NCI-H2227 (cell line): ENCODE results near the gene ZNF775.
A peak's percentile ranks its signal among the peaks of the same experiment; 100 is the strongest.

Source experiments
- DNase-seq: peaks from one replicate; lab custom pipeline; 2025; ENCODE audit not compliant: unreplicated experiment; lab: John Stamatoyannopoulos, UW

Gene ZNF775

DNA sequence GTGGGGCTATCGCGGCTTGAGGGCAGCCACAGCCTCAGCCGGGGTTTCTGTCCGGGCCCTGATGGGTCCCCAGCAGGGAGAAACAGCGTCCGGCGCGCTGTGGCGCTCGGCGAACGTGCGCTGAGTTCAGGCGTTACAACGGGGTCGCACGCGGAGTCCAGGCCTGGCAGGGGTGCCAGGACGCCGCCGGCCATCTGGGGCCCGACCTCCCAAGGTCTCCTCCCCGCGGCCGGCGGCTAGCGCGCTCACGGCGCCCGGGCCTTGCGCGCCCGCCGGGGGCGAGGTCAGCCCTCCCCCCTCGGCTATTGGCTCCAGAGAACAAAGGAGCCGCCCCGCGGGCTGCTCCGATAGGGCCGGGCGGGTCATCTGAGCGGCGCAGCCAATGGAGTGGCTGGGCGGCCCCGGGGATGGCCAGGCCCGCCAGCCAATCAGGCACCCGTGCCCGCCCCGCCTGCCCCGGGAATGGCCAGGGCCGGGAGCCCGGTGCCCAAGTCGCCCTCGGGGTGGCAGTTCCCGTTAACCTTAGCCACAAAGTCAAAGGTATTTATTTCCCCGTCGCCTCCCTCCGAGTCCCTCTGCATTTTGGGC lies at the start of gene ZNF775:
TSS of gene ZNF775 (plus strand) at position 478 of the 588 bp plus-strand sequence. CDS start 9,141 bp downstream, outside the sequence.
- peak; percentile 98 for DNase-seq

DNA sequence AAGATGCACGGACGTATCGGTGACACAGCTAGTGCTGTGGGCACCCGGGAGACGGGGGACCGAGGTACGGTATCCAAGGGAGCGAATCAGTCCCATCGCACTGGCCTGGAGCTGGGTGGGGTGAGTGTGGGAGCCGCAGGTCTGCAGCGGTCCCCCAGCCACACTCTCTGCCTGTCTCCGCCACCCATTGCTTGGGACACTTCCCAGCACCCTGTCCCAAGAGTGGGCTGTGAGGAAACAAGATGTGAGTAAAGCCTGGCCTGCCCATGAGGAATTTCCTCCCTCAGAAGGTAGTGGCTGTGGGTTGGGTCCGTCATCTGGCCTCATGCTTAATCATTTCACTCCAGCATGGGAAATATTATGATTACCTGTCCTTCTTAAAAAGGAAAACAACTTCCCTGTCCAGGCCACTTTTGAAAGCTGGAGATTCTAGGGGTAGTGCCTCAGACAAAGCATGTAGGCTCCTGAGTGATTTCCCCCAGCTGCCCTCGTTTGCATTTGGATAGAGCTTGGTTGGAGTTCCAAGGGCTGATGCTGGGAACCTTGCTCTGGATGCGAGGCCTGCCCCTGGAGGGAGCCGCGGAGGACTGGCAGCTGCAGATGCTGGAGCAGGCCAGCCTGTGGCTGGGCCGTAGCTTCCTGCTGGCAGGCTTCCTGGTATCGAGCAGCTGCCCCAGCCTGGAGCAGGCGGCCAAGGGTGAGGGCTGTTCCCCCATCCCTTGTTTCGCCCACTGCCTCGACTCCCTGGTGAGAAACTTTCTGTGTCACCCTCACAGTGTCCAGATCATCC lies 49.6 kb upstream of the ZNF775 start:
- no peak for DNase-seq

DNA sequence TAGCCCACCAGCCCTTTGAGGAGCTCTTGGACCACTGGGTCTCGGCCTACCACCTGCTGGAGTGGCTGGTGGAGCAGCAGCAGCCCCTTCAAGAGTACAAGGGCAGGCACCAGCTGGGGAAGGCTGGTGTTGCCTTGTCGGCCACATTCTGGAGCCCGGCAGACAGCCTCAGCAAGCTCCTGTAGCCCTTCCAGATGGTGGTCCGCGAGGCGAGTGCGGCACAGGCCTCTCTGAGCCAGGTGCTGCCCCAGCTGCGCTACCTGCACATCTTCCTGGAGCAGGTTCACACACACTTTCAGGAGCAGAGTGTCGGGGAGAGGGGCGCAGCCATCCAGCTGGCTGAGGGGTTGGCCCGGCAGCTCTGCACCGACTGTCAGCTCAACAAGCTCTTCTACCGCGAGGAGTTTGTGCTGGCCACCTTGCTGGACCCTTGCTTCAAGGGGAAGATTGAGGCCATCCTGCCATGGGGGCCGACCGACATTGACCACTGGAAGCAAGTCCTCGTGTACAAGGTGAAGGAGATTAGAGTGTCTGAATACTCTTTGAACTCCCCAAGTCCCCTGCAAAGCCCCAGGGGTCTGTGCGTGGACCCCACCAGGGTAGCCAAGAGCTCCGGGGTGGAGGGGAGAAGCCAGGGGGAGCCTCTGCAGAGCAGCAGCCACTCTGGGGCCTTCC lies 48.8 kb upstream of the ZNF775 start:
- no peak for DNase-seq

DNA sequence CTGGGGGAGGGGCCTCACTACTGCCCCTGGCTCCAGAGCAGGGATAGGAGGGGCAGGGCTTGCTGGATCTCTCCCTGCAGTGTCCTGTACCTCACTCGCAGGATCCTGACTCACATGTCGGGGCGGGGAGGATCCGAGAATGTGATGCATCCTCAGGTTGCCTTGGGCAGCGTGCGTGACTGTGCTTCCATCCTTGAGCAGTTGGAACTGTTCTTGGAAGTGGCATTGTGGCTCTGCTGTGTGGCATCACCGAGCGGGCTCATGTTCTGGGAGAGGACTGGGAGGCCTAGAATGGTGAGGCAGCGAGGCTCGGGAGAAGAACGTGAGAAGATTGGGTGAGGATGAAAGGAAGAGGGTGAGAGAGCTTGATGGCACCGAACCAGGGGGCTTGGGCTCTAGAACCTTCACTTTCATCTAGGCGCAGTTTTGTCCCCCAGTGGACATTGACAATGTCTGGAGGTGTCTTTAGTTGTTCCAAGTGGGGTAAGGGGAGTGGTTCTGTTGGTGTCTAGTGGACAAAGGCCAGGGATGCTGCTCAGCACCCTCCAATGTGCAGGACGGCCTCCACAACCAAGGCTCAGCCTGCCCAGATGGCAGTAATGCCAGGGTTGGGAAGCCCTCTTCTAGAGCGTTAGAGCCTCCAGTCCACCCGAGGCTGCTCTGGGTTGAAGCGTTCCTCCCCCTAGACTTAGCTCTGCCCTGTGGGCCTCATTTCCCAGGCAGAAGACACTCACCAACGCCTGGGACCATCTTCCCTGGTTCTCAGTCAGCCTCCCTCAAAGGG lies 46.1 kb upstream of the ZNF775 start:
- no peak for DNase-seq

DNA sequence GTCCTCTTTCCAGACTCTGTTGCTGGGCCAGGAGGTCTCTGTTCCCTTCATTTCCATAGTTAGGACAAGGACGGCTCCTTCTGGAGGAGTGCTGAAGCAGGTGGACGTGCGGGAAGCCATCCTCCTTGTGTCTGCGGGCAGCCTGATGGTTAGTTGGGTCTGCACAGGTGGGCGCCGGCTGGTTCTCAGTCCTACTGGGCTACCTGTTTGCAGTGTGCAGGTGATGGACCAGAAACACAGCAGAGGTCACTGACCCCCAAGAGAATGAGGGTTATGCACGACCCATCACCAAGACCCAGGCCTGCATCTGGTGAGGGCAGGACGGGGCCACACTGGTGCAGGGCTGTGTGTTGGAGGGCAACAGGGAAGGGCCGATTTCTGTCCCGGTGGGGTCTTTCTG lies 45.5 kb upstream of the ZNF775 start:
- DNase-seq = no peak

DNA sequence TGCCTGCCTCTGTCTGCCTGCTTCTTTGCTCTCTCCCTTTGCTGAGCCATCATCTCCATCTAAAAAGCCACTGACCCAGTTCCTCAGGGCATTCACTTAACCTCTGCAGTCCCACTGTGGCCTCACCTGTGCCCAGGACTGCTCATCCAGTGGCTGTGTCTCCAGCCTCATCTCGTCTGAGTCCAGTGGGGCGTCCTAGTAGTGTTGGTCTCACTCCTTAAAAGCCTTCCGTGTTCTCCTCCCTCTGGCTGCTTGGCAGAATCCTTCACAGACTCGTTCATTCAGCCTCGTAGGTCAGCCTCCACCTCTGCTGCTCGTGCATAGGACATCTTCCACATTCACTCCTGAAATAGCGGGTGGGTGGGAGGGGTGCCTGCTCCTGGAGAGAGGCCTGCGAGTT lies 45.0 kb upstream of the ZNF775 start:
- DNase-seq = no peak

DNA sequence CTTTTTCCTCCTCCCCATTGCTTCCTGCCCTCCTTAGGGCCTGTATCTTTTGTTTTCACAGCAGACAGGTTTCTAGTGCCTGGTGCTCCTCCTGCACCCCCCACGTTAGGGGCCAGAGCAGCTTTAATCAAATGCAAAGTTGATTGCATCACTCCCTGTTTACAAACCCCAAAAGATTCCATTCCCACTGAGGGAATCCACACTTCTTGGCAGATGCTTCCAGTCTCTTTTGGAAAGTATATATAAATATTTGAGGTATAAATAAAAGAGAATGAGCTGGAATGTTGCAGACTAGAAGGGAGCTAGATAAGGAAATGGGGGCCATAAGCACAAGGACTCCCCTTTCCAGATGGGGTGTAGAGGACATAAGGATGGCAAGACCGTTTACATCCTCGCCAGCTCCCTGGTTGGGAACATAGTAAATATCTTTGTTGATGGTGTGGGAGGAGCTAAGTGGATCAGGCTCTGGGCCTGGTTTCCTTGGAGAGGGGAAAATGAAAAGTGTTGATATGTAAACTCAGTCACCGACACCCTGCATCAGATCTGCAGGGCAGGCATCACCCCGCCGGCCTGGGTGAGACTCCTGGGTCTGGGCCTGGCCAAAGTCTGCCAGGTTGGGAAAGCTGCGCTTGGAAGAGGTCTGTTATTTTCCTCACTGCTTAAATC lies 43.9 kb upstream of the ZNF775 start:
- no peak for DNase-seq

DNA sequence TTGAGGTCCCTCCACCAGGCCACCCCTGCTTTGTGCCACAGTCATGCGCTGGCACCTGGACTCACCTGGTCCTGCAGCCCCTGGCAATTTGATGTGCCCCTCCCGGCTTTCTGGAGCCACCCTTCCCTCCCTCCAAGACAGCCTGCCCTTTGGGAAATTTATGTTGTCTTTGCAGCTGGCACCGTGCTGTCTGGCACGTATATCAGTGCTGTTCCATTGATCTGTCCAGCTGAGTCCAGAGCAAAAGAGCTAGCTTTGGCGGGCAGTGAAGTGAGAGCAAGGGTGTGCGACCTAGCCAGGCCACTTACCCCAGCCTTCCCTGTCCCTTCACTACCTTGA lies 43.4 kb upstream of the ZNF775 start:
- no peak for DNase-seq

DNA sequence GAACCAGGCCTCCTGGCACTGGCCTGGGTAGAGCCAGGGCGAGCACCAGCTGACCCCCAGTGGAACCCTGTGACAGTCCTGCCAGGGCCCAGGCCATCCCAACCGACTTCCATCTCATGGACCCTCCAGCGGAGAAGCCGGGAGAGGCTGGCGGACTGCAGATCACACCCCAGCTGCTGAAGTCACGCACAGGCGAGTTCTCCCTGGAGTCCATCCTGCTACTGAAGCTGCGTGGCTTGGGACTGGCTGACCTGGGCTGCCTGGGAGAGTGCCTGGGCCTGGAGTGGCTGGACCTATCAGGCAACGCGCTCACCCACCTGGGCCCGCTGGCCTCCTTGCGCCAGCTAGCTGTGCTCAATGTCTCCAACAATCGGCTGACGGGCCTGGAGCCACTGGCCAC lies 42.4 kb upstream of the ZNF775 start:
- no peak for DNase-seq

DNA sequence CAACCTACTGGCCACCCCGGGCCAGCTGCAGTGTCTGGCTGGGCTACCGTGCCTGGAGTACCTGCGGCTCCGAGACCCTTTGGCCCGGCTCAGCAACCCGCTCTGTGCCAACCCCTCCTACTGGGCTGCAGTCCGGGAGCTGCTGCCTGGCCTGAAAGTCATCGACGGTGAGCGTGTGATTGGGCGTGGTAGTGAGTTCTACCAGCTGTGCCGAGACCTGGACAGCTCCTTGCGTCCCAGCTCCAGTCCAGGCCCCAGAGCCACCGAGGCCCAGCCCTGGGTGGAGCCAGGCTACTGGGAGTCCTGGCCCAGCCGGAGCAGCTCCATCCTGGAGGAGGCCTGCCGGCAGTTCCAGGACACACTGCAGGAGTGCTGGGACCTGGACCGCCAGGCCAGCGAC lies 42.0 kb upstream of the ZNF775 start:
- DNase-seq = no peak

DNA sequence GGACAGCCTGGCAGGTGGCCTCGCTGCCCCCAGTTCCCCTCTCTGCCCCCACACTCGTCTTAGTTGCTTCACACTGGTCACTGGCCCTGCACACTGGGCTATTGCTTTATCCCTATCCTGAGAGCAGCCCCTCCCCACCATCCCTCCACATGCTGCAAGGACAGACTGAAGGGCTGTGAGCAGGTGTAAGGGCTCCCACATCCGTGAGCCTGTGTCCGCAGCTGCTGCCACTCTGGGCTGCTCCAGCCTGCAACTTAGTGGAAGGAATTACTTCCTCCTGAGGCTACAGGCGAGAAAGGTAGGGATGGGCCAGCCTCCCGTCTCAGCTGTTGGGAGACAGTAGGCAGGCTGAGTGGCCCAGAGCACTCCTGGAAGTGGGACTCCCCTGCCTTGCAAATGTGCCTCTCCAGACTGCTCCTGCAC lies 41.5 kb upstream of the ZNF775 start:
- no peak for DNase-seq

DNA sequence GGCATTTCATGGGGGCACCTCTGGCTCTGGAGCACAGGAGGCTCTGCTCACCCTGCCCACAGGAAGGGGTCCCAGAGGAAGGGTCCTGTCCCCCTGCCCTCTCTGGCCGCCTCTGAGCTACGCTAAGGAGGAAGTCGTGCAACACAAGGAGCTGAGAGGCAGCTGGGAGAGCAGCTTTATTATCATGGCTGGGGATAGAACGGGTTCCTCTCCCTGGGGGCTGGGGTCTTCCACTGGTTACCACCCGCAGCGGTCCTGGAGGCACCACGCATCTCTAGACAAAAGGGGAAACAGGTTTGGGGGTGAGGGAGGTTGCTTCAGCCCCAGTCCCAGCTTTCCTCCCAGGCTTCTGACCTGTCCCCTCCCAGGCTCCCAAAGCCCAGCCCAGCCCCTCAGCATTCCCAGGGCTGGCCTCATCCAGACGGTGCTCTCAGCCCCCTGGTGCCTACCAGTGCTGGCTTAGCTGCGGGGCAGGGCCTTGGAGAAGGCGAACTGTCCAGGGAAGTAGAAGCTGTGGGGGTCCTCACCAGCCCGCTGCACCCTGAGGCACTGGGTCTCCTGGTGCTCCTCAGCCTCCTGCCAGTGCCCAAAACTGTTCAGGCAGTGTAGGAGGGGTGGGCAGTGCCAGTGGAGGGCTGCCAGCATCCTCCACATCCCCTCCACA lies 40.8 kb upstream of the ZNF775 start:
- DNase-seq = no peak

DNA sequence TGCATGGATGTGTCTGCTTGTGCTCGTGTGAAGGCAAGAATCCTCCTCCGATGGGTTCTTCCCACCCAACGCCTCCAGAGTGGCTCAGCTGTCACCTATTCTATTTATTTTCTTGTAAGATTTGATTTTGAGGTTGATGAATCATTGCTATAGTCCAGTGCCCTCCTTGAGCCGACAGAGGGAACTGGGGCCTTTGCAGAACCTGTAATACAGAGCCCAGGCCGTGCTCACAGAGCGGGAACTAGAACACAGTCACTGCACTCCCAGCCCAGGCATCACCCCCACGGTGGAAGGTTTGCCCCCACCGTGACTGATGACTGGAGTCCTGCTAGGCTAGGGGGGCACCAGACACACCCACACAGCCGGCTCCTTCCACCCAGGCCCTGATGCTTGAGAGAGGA lies 39.7 kb upstream of the ZNF775 start:
- DNase-seq = no peak

DNA sequence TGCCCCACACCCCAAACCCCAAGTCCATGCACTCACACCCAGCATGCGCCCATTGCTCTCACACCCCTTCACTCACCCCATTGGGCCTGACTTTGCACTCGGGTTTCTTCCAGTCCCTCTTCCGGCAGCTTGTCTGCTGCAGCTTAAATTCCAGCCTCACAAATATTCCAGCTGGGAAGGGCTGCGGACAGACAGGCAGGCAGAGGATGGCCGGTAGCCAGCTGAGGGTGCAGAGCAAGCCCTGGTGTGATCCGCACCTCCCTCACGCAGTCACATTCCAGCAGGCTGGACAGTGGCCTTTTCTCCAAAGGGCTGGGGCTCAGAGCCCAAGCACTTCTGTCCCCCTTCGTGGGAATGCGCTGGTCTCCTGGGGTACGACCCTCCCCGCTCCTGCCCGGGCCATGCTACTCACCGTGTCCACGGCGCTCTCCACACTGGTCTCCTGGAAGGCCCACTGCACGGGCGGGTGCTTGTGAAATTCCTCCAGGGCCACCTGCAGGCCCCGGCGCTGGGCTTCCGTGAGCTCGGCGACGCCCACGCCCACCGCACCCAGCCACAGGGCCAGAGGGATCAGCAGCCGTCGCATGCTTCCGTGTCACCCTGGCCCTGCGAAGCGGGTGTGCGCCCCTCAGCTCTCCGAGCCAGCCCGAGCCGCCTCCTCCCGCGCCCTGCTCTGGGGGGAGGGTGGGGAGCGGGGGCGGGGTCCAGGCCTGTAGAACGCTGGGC lies 38.9 kb upstream of the ZNF775 start:
- no peak for DNase-seq

DNA sequence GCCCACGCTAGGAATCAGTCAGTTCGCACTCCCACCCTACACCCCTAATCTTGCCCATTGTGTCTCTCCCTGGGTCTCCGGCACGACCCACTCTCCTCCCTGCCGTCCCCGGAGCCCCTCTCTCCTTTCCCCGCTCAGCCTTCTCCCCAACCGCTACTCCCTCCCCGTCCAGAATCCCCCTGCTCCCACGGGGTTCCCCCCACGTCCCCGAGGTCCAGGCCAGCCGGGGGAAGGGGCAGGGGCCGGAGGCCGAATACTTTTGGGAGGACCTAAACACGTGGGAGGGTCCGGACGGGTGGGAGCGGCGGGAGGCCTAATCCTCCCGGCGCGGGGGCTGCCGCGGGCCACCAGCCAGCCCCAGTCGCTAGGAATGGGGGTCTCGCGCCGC lies 38.3 kb upstream of the ZNF775 start:
- DNase-seq = no peak

DNA sequence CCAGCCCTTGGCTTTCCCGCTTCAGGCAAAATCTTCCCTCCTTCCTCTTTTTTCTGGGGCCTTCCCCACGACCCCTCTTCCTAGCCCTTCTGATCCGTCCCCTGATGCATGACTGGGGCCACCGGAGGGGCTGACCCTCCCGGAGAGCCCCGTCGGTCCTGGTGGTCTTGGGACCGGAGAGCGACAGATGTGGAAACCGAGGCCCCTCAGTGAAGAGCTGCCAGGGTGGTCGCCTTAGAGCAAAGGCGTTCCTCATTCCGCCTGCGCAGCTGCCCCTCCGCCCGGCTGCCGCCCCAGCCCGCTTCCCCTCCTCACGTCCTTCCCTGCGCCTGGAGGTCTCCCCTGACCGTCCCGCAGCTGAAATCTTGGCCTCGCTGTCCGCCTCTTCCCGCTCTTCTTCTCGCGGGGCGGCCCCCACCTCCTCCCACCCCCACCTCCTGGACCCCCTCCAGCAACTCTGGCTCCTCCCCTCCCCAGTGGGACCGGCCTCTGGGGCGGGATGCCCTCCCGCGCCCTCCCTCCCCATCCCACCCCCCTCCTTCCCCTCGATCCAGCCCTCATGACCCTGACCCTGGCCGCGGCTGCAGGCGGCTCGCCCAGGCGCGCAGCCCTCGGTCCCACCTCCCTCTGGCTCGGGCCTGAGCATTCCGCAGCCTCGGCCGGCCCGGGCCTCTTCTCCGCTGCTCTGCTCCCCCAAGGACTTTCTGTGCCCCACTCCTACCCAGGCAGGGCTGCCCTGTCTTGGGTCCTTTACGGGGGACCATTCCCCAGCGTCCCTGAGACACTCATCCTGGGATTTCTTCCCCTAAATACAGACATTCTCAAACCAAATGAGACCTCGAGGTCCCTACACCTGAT lies 37.6 kb upstream of the ZNF775 start, which contains the start of gene RARRES2:
TSS of gene RARRES2 (minus strand) at position 367 of the 858 bp plus-strand sequence. CDS start 1,020 bp downstream, outside the sequence.
- DNase-seq = no peak

DNA sequence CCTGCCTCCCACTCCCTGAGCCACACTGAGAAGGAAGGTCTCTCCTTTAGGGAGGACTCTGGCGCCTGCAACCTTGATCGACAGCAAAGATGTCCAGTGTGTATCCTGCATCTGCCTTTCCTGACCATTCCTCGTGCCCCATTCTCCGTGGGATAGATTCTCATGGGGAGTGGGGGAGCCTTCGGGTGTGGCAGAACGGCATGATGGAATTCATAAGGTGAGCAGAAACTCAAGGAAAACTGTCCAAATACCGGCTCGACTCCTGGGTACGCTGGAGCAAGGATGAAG lies 37.1 kb upstream of the ZNF775 start:
- DNase-seq = no peak

DNA sequence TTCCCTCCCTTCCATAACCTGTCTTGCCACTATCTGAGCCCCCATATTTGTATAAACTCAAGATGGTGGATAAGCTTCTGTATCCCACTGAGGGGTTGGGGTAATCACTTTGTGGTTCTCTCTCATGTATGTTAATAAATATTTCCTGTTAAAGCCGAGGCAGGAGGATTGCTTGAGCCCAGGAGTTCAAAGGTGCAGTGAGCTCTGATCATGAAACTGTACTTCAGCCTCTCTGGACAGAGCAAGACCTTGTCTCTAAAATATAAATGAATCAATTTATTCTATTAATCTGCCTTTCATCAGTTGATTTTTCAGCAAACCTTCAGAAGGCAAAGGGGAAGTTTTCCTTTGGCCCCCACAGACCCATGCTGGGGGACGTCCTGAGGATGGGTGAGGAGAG lies 35.9 kb upstream of the ZNF775 start:
- no peak for DNase-seq

DNA sequence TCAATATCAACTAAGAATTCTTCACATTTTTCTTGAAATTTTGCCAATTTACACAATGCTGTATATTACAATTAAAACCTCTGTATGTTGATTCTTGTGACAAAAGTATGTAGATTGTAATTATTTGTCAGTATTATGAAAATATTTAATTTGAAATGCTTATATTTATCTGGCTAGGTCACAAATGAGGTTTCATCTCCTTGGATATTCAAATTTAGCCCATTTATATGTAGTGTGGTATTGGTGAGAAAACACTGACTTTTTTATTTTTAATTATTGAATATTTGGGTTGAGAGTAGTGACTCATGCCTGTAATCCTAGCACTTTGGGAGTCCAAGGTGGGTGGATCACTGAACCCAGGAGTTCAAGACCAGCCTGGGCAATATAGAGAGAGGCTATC lies 34.8 kb upstream of the ZNF775 start:
- DNase-seq = no peak
